K562 (cell line): ENCODE results near the gene KASH5. TPM values are rescaled to one million over a fixed set of nuclear protein-coding genes. Genes with fewer than 3 reads are reported as not detected.

Experiments used
- ADNP ChIP-seq: fragments of 200-800 bp; sonication (Bioruptor generic); IDR thresholded peaks from 2 replicates; pipeline ENCODE4 v1.6.1; 2016; ENCODE audit warnings: missing genetic modification characterization, missing compliant biosample characterization
- ESRRB ChIP-seq: fragments of 250-450 bp; sonication (Bioruptor Pico); IDR thresholded peaks from 2 replicates; pipeline ENCODE4 v1.5.0; 2020; ENCODE audit warnings: mild to moderate bottlenecking, moderate library complexity, borderline replicate concordance
- MAFK ChIP-seq: IDR thresholded peaks from 2 replicates; pipeline ENCODE4 v1.6.1; 2011; ENCODE audit warnings: low read length, improper control_type of control experiment
- MLLT1 ChIP-seq, 2 experiments: fragments of 450-650 bp; IDR thresholded peaks; 2 replicates each; pipeline ENCODE4 v1.6.1; 2016
- MTF1 ChIP-seq: fragments of 250-450 bp; sonication (Bioruptor Pico); IDR thresholded peaks from 2 replicates; pipeline ENCODE4 v1.9.0; 2021; ENCODE audit warnings: moderate library complexity, mild to moderate bottlenecking, inconsistent platforms, borderline replicate concordance
- ZNF217 ChIP-seq: sonication (generic); formaldehyde crosslinking; IDR thresholded peaks from 2 replicates; pipeline ENCODE4 v1.8.0; 2022; ENCODE audit warnings: mild to moderate bottlenecking, missing genetic modification reagents
- ZNF511 ChIP-seq: sonication (generic); formaldehyde crosslinking; IDR thresholded peaks from 2 replicates; pipeline ENCODE4 v1.8.0; 2022; ENCODE audit warnings: mild to moderate bottlenecking, missing genetic modification reagents
- ZNF518B ChIP-seq: fragments of 250-450 bp; sonication (Bioruptor Pico); IDR thresholded peaks from 2 replicates; pipeline ENCODE4 v1.5.0; 2021; ENCODE audit warnings: mild to moderate bottlenecking, moderate library complexity
- ZNF589 ChIP-seq: fragments of 200-800 bp; sonication (Bioruptor generic); IDR thresholded peaks from 2 replicates; pipeline ENCODE4 v1.6.1; 2016; ENCODE audit warnings: low read depth, missing genetic modification characterization, missing compliant biosample characterization
- polyA plus RNA-seq, 8 experiments: library from polyadenylated mRNA; depleted of rRNA in 4 of 8; stranded (reverse) in 5 of 8; unstranded in 3 of 8; fragments of >200 nt; fragmentation: Nextera tagmentation in 2 of 8; fragmentation: Illumina TruSeq in 1 of 8; extraction: Ambion mirVana in 2 of 8; extraction: Trizol in 1 of 8; gene quantifications; 2 replicates each; pipeline versions ENCODE4 v1.2.1 to v1.2.3, GENCODE V29; 2011 to 2014; ENCODE audit warnings: inconsistent platforms in 1 of 8, missing spikeins in 1 of 8
- total RNA-seq, 7 experiments: library from RNA; depleted of rRNA in 6 of 7; stranded (reverse); fragments of >200 nt in 6 of 7; fragmentation: Illumina TruSeq in 2 of 7; extraction: Trizol in 2 of 7; gene quantifications; 2 replicates each; pipeline versions ENCODE4 v1.2.1 to v1.2.3, GENCODE V29; 2011 to 2021; ENCODE audit warnings: low replicate concordance in 1 of 7

KASH5 gene
- total and polyA plus RNA-seq, 9 of the 15 experiments (the other 6 are each of a cell fraction or from before 2014, with no cell fraction given) = 0.07 to 0.84 (median 0.34) TPM; not detected in 1

- TF ChIP-seq ZNF518B (no peak), ZNF511 (CRISPR knock-in tag) (no peak), ESRRB (CRISPR knock-in tag) (no peak), ZNF589 (CRISPR knock-in tag) (no peak), ZNF217 (CRISPR knock-in tag) (no peak), MTF1 (CRISPR knock-in tag) (no peak), ADNP (no peak), MAFK (no peak), MLLT1 (IDR thresholded peaks at IDR 0.05) (no peak)
These were observed 67.7 kb downstream of the KASH5 start (continued) for GRCh38 chr19:49455773-49456172.
